ENCODE measurements around the gene PTPRR. TPM values are rescaled to one million over a fixed set of nuclear protein-coding genes. Genes with fewer than 3 reads are reported as not detected.

Gene PTPRR
- total RNA-seq, 1 donor from 2014 or later = under 0.01 TPM

GRCh38 chr12:70609203-70609602, 311.3 kb downstream of the PTPRR start:
- Histone ChIP-seq H3K27me3 (ENCODE audit: control insufficient read depth, insufficient read depth, low read length) (peaks cover 3% of the 10 kb centered on the region), H3K36me3 (ENCODE audit: control insufficient read depth, insufficient read depth, low read length) (no peaks in the 10 kb centered on the region), H3K4me3 (ENCODE audit: low read depth, low read length) (peak overlapping the region; percentile 54)
- no peak for FAIRE-seq
- no peak for TF ChIP-seq CTCF (IDR thresholded peaks at IDR 0.05; ENCODE audit: insufficient read depth, low read length, severe bottlenecking)
- DNase-seq (ENCODE audit: low read depth) = no peak

GRCh38 chr12:70608184-70608583, 312.4 kb downstream of the PTPRR start:
- FAIRE-seq = no peak

GRCh38 chr12:70607107-70607506, 313.4 kb downstream of the PTPRR start:
- Histone ChIP-seq H3K36me3 (ENCODE audit: control insufficient read depth, insufficient read depth, low read length) (no peaks in the 10 kb centered on the region), H3K27me3 (ENCODE audit: control insufficient read depth, insufficient read depth, low read length) (peaks cover 3% of the 10 kb centered on the region), H3K4me3 (ENCODE audit: low read depth, low read length) (no peak overlapping the region)
- FAIRE-seq (no peak), DNase-seq (ENCODE audit: low read depth) (no peak)
- no peak for TF ChIP-seq CTCF (IDR thresholded peaks at IDR 0.05; ENCODE audit: insufficient read depth, low read length, severe bottlenecking)

More at GRCh38 chr12:70608184-70608583, 312.4 kb downstream of the PTPRR start:
- Histone ChIP-seq H3K36me3 (ENCODE audit: control insufficient read depth, insufficient read depth, low read length) (no peaks in the 10 kb centered on the region), H3K27me3 (ENCODE audit: control insufficient read depth, insufficient read depth, low read length) (peaks cover 3% of the 10 kb centered on the region), H3K4me3 (ENCODE audit: low read depth, low read length) (no peak overlapping the region)
- no peak for DNase-seq (ENCODE audit: low read depth)
- no peak for TF ChIP-seq CTCF (IDR thresholded peaks at IDR 0.05; ENCODE audit: insufficient read depth, low read length, severe bottlenecking)

GRCh38 chr12:70605976-70606375, 314.6 kb downstream of the PTPRR start:
- H3K27me3 ChIP-seq (ENCODE audit: control insufficient read depth, insufficient read depth, low read length) = peaks cover 3% of the 10 kb centered on the region
- DNase-seq (ENCODE audit: low read depth) (peak; percentile 76), FAIRE-seq (no peak)
- no peak overlapping the region for H3K4me3 ChIP-seq (ENCODE audit: low read depth, low read length)
- H3K36me3 ChIP-seq (ENCODE audit: control insufficient read depth, insufficient read depth, low read length) = no peaks in the 10 kb centered on the region
- TF ChIP-seq CTCF (IDR thresholded peaks at IDR 0.05; ENCODE audit: insufficient read depth, low read length, severe bottlenecking) = no peak

GRCh38 chr12:70604662-70605061, 315.9 kb downstream of the PTPRR start:
- no peak for FAIRE-seq
- H3K36me3 ChIP-seq (ENCODE audit: control insufficient read depth, insufficient read depth, low read length) = no peaks in the 10 kb centered on the region
- H3K4me3 ChIP-seq (ENCODE audit: low read depth, low read length) = no peak overlapping the region
- DNase-seq (ENCODE audit: low read depth) = no peak
- H3K27me3 ChIP-seq (ENCODE audit: control insufficient read depth, insufficient read depth, low read length) = peaks cover 3% of the 10 kb centered on the region
- TF ChIP-seq CTCF (IDR thresholded peaks at IDR 0.05; ENCODE audit: insufficient read depth, low read length, severe bottlenecking) = no peak

- Histone ChIP-seq H3K27me3 (ENCODE audit: control insufficient read depth, insufficient read depth, low read length) (no peaks in the 10 kb centered on the region), H3K36me3 (ENCODE audit: control insufficient read depth, insufficient read depth, low read length) (no peaks in the 10 kb centered on the region), H3K4me3 (ENCODE audit: low read depth, low read length) (no peak overlapping the region)
- peak; percentile 18 for DNase-seq (ENCODE audit: low read depth)
- no peak for TF ChIP-seq CTCF (IDR thresholded peaks at IDR 0.05; ENCODE audit: insufficient read depth, low read length, severe bottlenecking)
- FAIRE-seq = no peak
Measured at GRCh38 chr12:70603044-70603443, 317.5 kb downstream of the PTPRR start.
